ENCODE results near the gene SSX2B.
"Not testable (repeated sequence)": the region's sequence is repeated elsewhere in the genome, so short reads cannot be mapped to it uniquely, and the experiment has no call there.

Gene SSX2B

GRCh38 chrX:52750952-52751351 is at the start of gene SSX2B:
TSS of gene SSX2B (plus strand) at chrX:52751252. CDS start at chrX:52752681, 1,429 bp downstream.
- not testable (repeated sequence) for DNase-seq

GRCh38 chrX:52707078-52707477 is 44.0 kb upstream of the SSX2B start, which contains the start of gene SSX2:
TSS of gene SSX2 (minus strand) at chrX:52707178. CDS start at chrX:52705749, 1,429 bp downstream.
- not testable (repeated sequence) for DNase-seq

GRCh38 chrX:52765983-52766382 is 14.9 kb downstream of the SSX2B start:
- DNase-seq = not testable (repeated sequence)

GRCh38 chrX:52773504-52773903 is 22.5 kb downstream of the SSX2B start:
- DNase-seq = not testable (repeated sequence)

- not testable (repeated sequence) for DNase-seq
Observed at GRCh38 chrX:52797327-52797726, 46.3 kb downstream of the SSX2B start, which contains the start of gene SPANXN5. TSS of gene SPANXN5 (minus strand) at chrX:52797427. CDS start at chrX:52797348, 79 bp downstream.

GRCh38 chrX:52804876-52805275 is 53.8 kb downstream of the SSX2B start:
- DNase-seq = not testable (repeated sequence)
